Measurements from ENCODE around the gene OBSCN.

The OBSCN gene

GRCh38 chr1:228374711-228375577 lies 167.1 kb downstream of the OBSCN start:
- peak; percentile 23 for DNase-seq (ENCODE audit: low read depth)
- TF ChIP-seq, protein P1, sequence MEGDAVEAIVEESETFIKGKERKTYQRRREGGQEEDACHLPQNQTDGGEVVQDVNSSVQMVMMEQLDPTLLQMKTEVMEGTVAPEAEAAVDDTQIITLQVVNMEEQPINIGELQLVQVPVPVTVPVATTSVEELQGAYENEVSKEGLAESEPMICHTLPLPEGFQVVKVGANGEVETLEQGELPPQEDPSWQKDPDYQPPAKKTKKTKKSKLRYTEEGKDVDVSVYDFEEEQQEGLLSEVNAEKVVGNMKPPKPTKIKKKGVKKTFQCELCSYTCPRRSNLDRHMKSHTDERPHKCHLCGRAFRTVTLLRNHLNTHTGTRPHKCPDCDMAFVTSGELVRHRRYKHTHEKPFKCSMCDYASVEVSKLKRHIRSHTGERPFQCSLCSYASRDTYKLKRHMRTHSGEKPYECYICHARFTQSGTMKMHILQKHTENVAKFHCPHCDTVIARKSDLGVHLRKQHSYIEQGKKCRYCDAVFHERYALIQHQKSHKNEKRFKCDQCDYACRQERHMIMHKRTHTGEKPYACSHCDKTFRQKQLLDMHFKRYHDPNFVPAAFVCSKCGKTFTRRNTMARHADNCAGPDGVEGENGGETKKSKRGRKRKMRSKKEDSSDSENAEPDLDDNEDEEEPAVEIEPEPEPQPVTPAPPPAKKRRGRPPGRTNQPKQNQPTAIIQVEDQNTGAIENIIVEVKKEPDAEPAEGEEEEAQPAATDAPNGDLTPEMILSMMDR (IDR thresholded peaks at IDR 0.05; ENCODE audit: insufficient read depth, low read depth, low read length, missing control alignments): no peak
- no peak overlapping the region for H3K4me3 ChIP-seq (ENCODE audit: low read length)

GRCh38 chr1:228375578-228376261 lies 167.9 kb downstream of the OBSCN start:
- no peak overlapping the region for H3K4me3 ChIP-seq (ENCODE audit: low read length)
- DNase-seq (ENCODE audit: low read depth): no peak
- TF ChIP-seq, protein P1 (IDR thresholded peaks at IDR 0.05; ENCODE audit: insufficient read depth, low read depth, low read length, missing control alignments): no peak

DNA sequence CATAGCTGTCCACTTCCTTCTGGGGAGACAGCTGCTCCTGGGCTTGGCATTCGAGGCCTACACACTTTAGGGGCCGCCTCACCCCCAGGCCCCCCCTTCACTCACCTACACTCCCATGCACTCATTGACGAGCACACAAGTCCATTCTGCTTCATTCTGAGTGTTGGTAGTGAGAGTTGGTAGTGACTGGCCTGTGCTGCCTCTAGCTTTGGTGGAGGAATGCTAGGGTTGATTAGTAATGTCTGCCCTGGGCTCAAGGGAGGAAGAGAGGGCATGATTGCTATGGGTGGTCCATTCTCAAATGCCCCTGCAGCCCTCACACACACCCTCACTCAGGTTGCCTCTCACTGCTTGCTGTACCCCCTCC lies 168.4 kb downstream of the OBSCN start:
- TF ChIP-seq, protein P1 (IDR thresholded peaks at IDR 0.05; ENCODE audit: insufficient read depth, low read depth, low read length, missing control alignments): no peak
- H3K4me3 ChIP-seq (ENCODE audit: low read length): no peak overlapping the region
- DNase-seq (ENCODE audit: low read depth): no peak

GRCh38 chr1:228376651-228377631 lies 169.1 kb downstream of the OBSCN start:
- no peak overlapping the region for H3K4me3 ChIP-seq (ENCODE audit: low read length)
- TF ChIP-seq, protein P1 (IDR thresholded peaks at IDR 0.05; ENCODE audit: insufficient read depth, low read depth, low read length, missing control alignments): no peak
- no peak for DNase-seq (ENCODE audit: low read depth)

DNA sequence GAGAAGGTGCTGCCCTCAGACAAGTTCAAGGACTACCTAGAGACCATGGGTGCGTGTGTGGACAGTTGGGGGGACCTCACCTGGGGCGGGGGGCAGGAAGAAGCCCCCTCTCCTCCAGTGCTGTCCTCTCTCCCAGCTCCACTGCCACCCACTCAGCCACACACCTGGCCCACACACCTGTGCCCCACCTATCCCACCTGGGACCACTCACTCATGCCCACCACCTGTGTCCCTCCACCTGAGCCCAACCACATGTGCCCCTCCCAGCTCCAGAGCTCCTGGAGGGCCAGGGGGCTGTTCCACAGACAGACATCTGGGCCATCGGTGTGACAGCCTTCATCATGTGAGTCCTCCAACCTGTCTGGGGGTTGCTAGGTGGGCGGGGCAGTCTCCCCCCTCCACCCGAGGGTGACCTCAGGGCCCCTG lies 169.8 kb downstream of the OBSCN start:
- TF ChIP-seq, protein P1 (IDR thresholded peaks at IDR 0.05; ENCODE audit: insufficient read depth, low read depth, low read length, missing control alignments): no peak
- H3K4me3 ChIP-seq (ENCODE audit: low read length): peak overlapping the region; percentile 59
- DNase-seq (ENCODE audit: low read depth): no peak

DNA sequence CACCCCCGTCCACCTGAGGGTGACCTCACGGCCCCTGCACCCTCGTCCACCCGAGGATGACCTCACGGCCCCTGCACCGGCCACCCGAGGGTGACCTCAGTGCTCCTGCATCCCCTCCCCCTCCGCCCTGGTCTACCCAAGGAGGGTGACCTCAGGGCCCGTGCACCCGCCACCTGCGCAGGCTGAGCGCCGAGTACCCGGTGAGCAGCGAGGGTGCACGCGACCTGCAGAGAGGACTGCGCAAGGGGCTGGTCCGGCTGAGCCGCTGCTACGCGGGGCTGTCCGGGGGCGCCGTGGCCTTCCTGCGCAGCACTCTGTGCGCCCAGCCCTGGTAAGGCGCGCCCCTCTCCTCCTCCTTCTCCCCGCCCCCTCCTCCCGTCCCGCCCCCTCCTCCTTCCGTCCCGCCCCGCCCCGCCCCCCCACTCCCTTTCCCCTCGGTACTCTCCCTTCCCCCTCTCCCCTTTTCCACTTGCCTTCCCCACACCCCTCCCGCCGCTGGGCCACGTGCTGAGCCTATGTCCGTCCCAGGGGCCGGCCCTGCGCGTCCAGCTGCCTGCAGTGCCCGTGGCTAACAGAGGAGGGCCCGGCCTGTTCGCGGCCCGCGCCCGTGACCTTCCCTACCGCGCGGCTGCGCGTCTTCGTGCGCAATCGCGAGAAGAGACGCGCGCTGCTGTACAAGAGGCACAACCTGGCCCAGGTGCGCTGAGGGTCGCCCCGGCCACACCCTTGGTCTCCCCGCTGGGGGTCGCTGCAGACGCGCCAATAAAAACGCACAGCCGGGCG lies 170.4 kb downstream of the OBSCN start:
- peak; percentile 69 for DNase-seq (ENCODE audit: low read depth)
- peak overlapping the region; percentile 59 for H3K4me3 ChIP-seq (ENCODE audit: low read length)
- TF ChIP-seq, protein P1 (IDR thresholded peaks at IDR 0.05; ENCODE audit: insufficient read depth, low read depth, low read length, missing control alignments): peak; percentile 44
